NK-92 (cell line): Measurements from ENCODE around the gene RNU6-9.
"Not testable (repeated sequence)": the region's sequence is repeated elsewhere in the genome, so short reads cannot be mapped to it uniquely, and the experiment has no call there.

Experiments
- DNase-seq: peaks from one replicate; lab custom pipeline; 2025; ENCODE audit not compliant: unreplicated experiment; lab: John Stamatoyannopoulos, UW

Gene RNU6-9

GRCh38 chr19:877992-878660 is 15.2 kb upstream of the RNU6-9 start:
- DNase-seq = not testable (repeated sequence)

- DNase-seq = not testable (repeated sequence)
Measured at GRCh38 chr19:878751-879561, 14.3 kb upstream of the RNU6-9 start.

GRCh38 chr19:879711-880438 is 13.4 kb upstream of the RNU6-9 start:
- DNase-seq = no peak

- DNase-seq = no peak
Measured at GRCh38 chr19:881385-882071, 11.8 kb upstream of the RNU6-9 start.

GRCh38 chr19:882871-883497 is 10.3 kb upstream of the RNU6-9 start:
- no peak for DNase-seq

GRCh38 chr19:883661-884211 is 9.5 kb upstream of the RNU6-9 start:
- no peak for DNase-seq

- no peak for DNase-seq
Measured at GRCh38 chr19:884420-885211, 8.7 kb upstream of the RNU6-9 start.

GRCh38 chr19:885536-886224 is 7.6 kb upstream of the RNU6-9 start:
- DNase-seq = no peak

GRCh38 chr19:887072-887471 is 6.2 kb upstream of the RNU6-9 start:
- DNase-seq = no peak

- DNase-seq = no peak
Measured at GRCh38 chr19:887599-887998, 5.7 kb upstream of the RNU6-9 start.

- DNase-seq = no peak
Measured at GRCh38 chr19:888581-889385, 4.5 kb upstream of the RNU6-9 start.

GRCh38 chr19:889662-890295 is 3.5 kb upstream of the RNU6-9 start:
- no peak for DNase-seq

- DNase-seq = no peak
Measured at GRCh38 chr19:890831-891230, 2.5 kb upstream of the RNU6-9 start.

- not testable (repeated sequence) for DNase-seq
Measured at GRCh38 chr19:891421-892200, 1.7 kb upstream of the RNU6-9 start.

GRCh38 chr19:892243-892893 is 916 bp upstream of the RNU6-9 start:
- no peak for DNase-seq

- DNase-seq = no peak
Measured at GRCh38 chr19:896434-896833, 3.1 kb downstream of the RNU6-9 start.

GRCh38 chr19:896999-897398 is 3.7 kb downstream of the RNU6-9 start:
- no peak for DNase-seq
